GM10266 (cell line): ENCODE data around the gene EPB41L2.

Source experiments
- DNase-seq: peaks from one replicate; pipeline ENCODE4 v3.0.0; 2012; ENCODE audit errors: extremely low spot score
- TF ChIP-seq, protein P1 (sequence below): IDR thresholded peaks from 2 replicates; pipeline ENCODE4 v1.5.1; 2012; ENCODE audit warnings: mild to moderate bottlenecking, low read depth; ENCODE audit not compliant: control insufficient read depth, insufficient read depth; ENCODE audit errors: missing control alignments

EPB41L2 gene

DNA sequence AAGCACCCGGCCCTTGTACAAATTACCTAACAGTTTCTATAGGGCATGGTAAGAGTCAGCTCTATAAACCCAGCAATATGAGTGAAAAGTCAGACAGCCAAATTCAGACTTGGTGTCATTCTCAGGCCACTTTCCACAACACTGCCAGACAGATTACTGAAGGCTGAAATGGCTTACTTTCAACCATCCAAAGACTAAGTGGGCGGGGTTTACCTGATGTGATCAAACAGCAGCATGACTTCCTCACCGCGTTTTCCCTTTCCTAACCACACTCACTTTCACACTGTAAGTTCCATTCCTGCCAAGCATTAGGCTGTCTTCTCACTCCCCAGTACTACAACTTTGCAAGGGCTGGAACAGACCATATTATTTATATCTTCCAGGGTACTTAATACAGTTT, 149.9 kb downstream of the EPB41L2 start:
- DNase-seq = no peak
- TF ChIP-seq, protein P1, sequence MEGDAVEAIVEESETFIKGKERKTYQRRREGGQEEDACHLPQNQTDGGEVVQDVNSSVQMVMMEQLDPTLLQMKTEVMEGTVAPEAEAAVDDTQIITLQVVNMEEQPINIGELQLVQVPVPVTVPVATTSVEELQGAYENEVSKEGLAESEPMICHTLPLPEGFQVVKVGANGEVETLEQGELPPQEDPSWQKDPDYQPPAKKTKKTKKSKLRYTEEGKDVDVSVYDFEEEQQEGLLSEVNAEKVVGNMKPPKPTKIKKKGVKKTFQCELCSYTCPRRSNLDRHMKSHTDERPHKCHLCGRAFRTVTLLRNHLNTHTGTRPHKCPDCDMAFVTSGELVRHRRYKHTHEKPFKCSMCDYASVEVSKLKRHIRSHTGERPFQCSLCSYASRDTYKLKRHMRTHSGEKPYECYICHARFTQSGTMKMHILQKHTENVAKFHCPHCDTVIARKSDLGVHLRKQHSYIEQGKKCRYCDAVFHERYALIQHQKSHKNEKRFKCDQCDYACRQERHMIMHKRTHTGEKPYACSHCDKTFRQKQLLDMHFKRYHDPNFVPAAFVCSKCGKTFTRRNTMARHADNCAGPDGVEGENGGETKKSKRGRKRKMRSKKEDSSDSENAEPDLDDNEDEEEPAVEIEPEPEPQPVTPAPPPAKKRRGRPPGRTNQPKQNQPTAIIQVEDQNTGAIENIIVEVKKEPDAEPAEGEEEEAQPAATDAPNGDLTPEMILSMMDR = no peak

DNA sequence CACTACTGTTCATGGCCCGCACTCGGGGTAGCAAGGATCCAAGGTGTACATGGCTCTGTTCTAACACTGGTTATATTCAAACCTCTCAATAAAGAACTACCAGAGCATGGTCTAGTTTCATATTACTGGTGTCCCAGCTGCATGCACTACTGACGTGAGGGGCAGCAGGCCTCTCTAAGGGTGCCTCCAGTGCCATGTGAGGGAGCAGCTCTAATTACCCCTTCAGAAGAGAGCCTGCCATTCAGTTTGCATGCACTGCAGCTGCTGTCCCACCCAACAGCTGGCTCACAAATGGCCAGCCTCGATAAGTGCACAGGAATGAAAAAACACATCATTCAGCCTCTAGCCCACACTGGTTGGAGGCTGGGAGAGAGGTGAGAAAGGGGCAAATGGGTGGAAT, 150.6 kb downstream of the EPB41L2 start:
- no peak for DNase-seq
- TF ChIP-seq, protein P1 = no peak

DNA sequence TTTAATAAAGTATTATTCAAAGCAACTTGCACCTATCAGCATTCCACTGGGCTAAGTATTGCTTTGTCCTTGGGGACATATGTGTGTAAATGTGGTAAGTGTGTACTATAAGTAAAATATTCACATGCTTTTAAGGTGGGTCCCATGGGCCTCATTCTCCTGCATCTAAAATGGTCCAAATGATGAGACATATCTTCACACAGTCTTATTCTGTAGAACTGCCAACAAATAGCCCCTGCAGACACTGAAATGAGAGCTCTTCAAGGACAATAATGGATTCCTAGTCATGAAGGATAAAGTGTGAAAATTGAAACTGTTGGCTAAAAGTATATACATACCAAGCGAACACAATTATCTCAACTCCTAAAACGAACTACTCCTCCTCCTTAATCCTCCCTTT, 154.1 kb downstream of the EPB41L2 start:
- TF ChIP-seq, protein P1 = no peak
- no peak for DNase-seq

DNA sequence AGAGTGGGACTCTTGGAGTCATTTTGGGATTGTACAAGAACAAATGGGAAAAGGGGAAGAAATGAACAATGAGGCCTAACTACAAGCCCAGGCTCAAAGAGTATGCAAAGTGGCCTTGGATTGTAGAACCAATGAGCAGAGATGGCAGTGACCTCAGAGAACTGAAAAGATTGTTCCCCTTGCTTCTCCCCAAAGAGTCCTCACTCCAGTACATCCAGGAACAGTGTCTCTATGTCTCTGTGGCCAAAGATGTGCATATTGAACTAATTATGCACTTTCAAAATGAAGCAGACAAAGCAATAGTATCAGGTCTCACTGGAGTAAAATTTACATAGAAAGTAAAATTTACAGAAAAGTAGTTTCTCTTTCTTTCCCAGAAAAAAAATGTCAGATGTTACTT, 154.9 kb downstream of the EPB41L2 start:
- no peak for DNase-seq
- TF ChIP-seq, protein P1 = no peak

DNA sequence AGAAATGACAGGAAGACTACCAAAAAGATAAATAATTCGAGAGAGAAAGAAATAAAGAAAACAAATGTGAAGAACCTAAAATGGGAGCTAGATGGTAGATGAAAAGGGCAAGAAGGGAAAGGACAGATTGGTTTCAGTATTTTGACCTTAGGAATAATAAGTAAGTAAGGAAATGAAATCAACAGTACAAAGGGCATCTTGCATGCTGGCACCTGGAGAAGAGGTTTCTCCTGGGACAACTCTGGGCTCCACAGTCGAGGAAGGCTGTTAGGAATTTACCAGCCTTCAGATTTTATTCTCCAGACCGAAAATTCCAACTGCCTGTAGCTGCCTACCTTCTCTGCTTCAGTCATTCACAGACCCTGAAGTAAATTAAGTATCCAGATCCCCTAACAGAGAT, 155.4 kb downstream of the EPB41L2 start:
- DNase-seq = no peak
- TF ChIP-seq, protein P1 = no peak

DNA sequence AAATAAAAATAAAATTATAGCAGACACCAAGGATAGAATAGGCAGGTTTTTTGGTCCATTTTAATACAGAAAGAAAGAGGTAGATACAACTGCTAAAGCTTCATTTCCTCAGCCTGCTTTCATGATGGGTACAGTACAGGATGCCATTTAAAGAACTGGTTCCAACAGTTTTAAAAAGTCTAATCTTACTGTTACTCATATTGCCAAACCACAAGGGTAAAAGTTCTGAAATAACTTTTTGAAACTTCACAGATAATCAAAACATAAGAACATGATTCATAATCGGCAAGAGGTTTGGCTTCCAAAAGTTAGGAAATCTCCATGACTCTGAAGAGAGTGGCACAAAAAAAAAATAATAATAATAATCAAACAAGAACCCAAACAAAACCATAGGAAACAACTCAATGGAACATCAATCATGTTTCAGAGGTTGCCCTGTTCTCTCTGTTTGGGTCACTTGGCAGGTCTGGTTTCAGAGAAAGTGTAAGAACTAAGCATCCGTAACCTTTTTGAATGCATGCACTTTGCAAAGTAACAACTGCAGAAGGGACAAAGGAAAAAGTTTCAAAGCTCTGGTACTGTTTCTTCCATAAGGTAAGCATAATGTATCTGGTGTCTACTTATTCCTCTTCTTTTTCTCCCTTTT, 156.2 kb downstream of the EPB41L2 start:
- TF ChIP-seq, protein P1 = no peak
- no peak for DNase-seq

DNA sequence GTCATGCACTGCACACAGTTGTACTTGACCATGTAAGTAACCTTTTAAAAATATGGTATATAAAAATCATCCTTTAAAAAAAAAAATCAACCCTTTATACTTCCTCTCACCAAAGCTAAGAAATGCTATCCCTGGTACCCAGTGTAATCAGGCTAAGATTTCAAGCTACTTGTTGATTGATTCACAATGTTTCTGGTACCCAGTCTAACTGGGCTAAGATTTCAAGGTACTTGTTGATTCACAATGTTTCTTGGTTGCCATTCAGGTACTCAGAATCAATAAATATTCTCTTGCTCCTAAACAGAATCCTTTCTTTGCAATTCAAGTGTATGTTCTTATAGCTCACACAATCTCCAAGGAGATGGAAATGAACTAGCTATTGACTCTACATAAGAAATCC, 159.4 kb downstream of the EPB41L2 start:
- DNase-seq = no peak
- TF ChIP-seq, protein P1 = no peak
